ENCODE measurements around the gene PML. TPM values are rescaled to one million over a fixed set of nuclear protein-coding genes. Genes with fewer than 3 reads are reported as not detected.

The PML gene
- polyA plus RNA-seq, 1 of the 3 experiments (the other 2 are of a cell fraction) = 18.4 TPM

DNA sequence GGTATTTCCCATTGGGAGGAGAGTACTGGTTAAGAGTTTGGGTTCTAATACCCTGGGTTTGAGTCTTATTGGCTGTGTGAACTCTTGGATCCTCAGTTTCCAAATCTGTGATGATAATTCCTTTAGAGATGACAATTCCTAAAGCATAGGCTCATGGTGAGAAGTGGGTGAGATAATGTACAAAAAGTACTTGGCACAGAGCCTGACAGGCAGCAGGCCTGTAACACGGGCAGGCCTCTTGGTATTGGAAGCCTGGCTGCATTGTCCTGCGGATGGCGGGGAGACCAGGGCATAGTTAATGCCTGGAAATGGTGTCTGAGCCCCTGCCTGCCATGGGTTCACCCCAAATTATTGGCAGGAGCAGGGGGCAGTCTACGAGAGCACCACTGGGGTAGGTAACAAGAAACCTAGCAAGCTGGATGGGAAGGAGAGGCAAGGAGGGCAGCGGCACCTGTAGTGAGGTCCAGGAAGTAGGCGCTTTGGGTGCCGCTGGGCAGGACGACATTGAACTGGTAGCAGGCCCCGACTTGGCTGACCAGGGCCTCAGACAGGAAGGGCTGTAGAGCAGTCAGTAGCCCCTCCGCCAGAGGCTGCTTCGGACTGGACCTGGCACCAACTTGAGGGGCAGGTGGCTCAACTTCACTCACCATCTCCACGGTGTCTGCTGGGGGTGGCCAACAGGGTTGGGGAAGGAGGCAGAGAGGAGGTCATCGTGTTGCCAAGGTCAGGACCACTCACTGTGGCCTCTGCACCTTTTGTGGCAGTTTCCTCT, 10.1 kb upstream of the PML start:
- peaks cover 33% of the 10 kb centered on the region for H3F3A ChIP-seq (replicated peaks; ENCODE audit: insufficient read depth)
- ChIA-PET CTCF (interaction anchor here (0.8 to 4.2 kb wide), 4 partner anchors 8 to 744 kb away, joined by 3 to 22 read pairs (median 13); partner anchors contain the start of gene STOML1), POLR2A (interaction anchor here (1.6 kb wide), 1 partner anchor 10 kb away, joined by 5 read pairs; the partner anchor contains the start of gene PML)
- TF ChIP-seq NFIC (IDR thresholded peaks at IDR 0.05; ENCODE audit: borderline replicate concordance) = 0 out of 2 replicates have a peak, but pooled peaks have one; percentile 17
- no peak for TF ChIP-seq MXI1 (IDR thresholded peaks at IDR 0.05; ENCODE audit: low read depth, low read length)
- peaks cover 41 to 48% of the 10 kb centered on the region in 2 experiments; a peak in 3 of 4 replicates for H3K4me1 ChIP-seq (ENCODE audit: control insufficient read depth in 1 of 2, insufficient read depth in 2 of 2, low read depth in 1 of 2, low read length in 1 of 2)
- H3K4me3 ChIP-seq (ENCODE audit: low read depth in 2 of 2, low read length in 1 of 2) = no peak overlapping the region
- H3K4me2 ChIP-seq = peak overlapping the region; percentile 79; the same call in 1 of the 2 replicates
- DNase-seq = no peak
- H3K9me3 ChIP-seq = no peaks in the 10 kb centered on the region
- H3K9ac ChIP-seq = no peak overlapping the region
- H3K79me2 ChIP-seq (ENCODE audit: insufficient read depth) = no peaks in the 10 kb centered on the region
- H4K20me1 ChIP-seq (ENCODE audit: insufficient read depth) = no peaks in the 10 kb centered on the region
- H3K36me3 ChIP-seq (replicated peaks in 1 of 2; ENCODE audit: control insufficient read depth in 1 of 2, insufficient read depth in 2 of 2, low read length in 1 of 2) = no peaks in the 10 kb centered on the region
- 87% methylated on average over 7 of the region's 13 CpGs for WGBS (ENCODE audit: low lambda C conversion rate)
- no peaks in the 10 kb centered on the region for H3K9me2 ChIP-seq
- no peaks in the 10 kb centered on the region for H3K27me3 ChIP-seq (ENCODE audit: insufficient read depth)
- H3K27ac ChIP-seq (ENCODE audit: low read depth in 2 of 2, low read length in 1 of 2) = peak overlapping the region; percentile 90 to 95
- H2AFZ ChIP-seq (ENCODE audit: low read depth) = no peak overlapping the region

GRCh38 chr15:73985101-73985873, 9.2 kb upstream of the PML start:
- TF ChIP-seq CTCF (IDR thresholded peaks at IDR 0.05) (no peak), RAD21 (IDR thresholded peaks at IDR 0.05; ENCODE audit: low read length) (no peak), FOSL2 (IDR thresholded peaks at IDR 0.05; ENCODE audit: borderline replicate concordance, low read depth) (no peak), POLR2AphosphoS5 (IDR thresholded peaks at IDR 0.05; ENCODE audit: low read depth, low read length) (no peak), TCF12 (IDR thresholded peaks at IDR 0.05) (peak; percentile 68)
- Histone ChIP-seq H2AFZ (ENCODE audit: low read depth) (no peak overlapping the region), H3K79me2 (ENCODE audit: insufficient read depth) (no peaks in the 10 kb centered on the region), H3K9ac (no peak overlapping the region), H3K4me1 (ENCODE audit: control insufficient read depth in 1 of 2, insufficient read depth in 2 of 2, low read depth in 1 of 2, low read length in 1 of 2) (peaks cover 41 to 55% of the 10 kb centered on the region in 2 experiments; a peak in 3 of 4 replicates), H3F3A (replicated peaks; ENCODE audit: insufficient read depth) (peaks cover 33% of the 10 kb centered on the region), H3K27me3 (ENCODE audit: insufficient read depth) (no peaks in the 10 kb centered on the region), H3K9me3 (no peaks in the 10 kb centered on the region), H4K20me1 (ENCODE audit: insufficient read depth) (no peaks in the 10 kb centered on the region), H3K4me3 (ENCODE audit: low read depth in 2 of 2, low read length in 1 of 2) (no peak overlapping the region), H3K36me3 (replicated peaks in 1 of 2; ENCODE audit: control insufficient read depth in 1 of 2, insufficient read depth in 2 of 2, low read length in 1 of 2) (no peaks in the 10 kb centered on the region), H3K4me2 (no peak overlapping the region), H3K9me2 (no peaks in the 10 kb centered on the region), H3K27ac (ENCODE audit: low read depth in 2 of 2, low read length in 1 of 2) (no peak overlapping the region; a peak in 1 of 4 replicates)
- no peak for DNase-seq
- 95% methylated on average over 8 of the region's 13 CpGs for WGBS (ENCODE audit: low lambda C conversion rate)
- ChIA-PET POLR2A (no interaction called here), CTCF (interaction anchor here (0.9 to 4.2 kb wide), 8 partner anchors 10 to 745 kb away, joined by 3 to 21 read pairs (median 4); no protein-coding TSS in a partner anchor)
